OCI-LY1 (cell line): ENCODE measurements around the gene PAK5.

Source experiments
- H2AFZ ChIP-seq: fragments of 200-600 bp; sonication (generic), shearing (Covaris generic); 2 replicates; pipeline ENCODE4 v1.6.0; 2014; ENCODE audit warnings: antibody characterized with exemption, mild to moderate bottlenecking, low read length
- H3F3A ChIP-seq: fragments of 200-600 bp; sonication (generic), shearing (Covaris generic); 2 replicates; pipeline ENCODE4 v1.6.0; 2014; ENCODE audit warnings: mild to moderate bottlenecking, antibody characterized with exemption, low read length, moderate library complexity; ENCODE audit not compliant: insufficient read depth
- H3K27ac ChIP-seq: fragments of 200-600 bp; sonication (generic); 2 replicates; pipeline ENCODE4 v1.5.1; 2014; ENCODE audit warnings: low read length, mixed run types, mild to moderate bottlenecking, low read depth; ENCODE audit not compliant: poor library complexity, severe bottlenecking
- H3K27me3 ChIP-seq: fragments of 200-600 bp; sonication (generic); 2 replicates; pipeline ENCODE4 v1.6.0; 2014; ENCODE audit warnings: antibody characterized with exemption, mild to moderate bottlenecking, low read length, moderate library complexity; ENCODE audit not compliant: insufficient read depth
- H3K36me3 ChIP-seq: fragments of 200-600 bp; sonication (generic); 2 replicates; pipeline ENCODE4 v1.6.1; 2014; ENCODE audit warnings: mild to moderate bottlenecking, antibody characterized with exemption, low read length, moderate library complexity, mixed read lengths; ENCODE audit not compliant: insufficient read depth
- H3K4me1 ChIP-seq: fragments of 200-600 bp; sonication (generic); 2 replicates; pipeline ENCODE4 v1.5.1; 2014; ENCODE audit warnings: mild to moderate bottlenecking, low read length, moderate library complexity; ENCODE audit not compliant: insufficient read depth, severe bottlenecking
- H3K4me2 ChIP-seq: fragments of 200-600 bp; sonication (generic), shearing (Covaris generic); 2 replicates; pipeline ENCODE4 v1.6.1; 2014; ENCODE audit warnings: low read length
- H3K4me3 ChIP-seq: fragments of 200-600 bp; sonication (generic); 2 replicates; pipeline ENCODE4 v1.5.1; 2014; ENCODE audit warnings: low read length, low read depth, mild to moderate bottlenecking, mixed read lengths; ENCODE audit not compliant: poor library complexity, severe bottlenecking
- H3K79me2 ChIP-seq: fragments of 200-600 bp; shearing (Covaris generic); 2 replicates; pipeline ENCODE4 v1.6.1; 2016; ENCODE audit warnings: mixed run types, low read length, mixed read lengths; ENCODE audit not compliant: insufficient read depth
- H3K9ac ChIP-seq: fragments of 200-600 bp; sonication (generic), shearing (Covaris generic); 2 replicates; pipeline ENCODE4 v1.6.1; 2014; ENCODE audit warnings: mild to moderate bottlenecking, low read length, mixed read lengths
- H3K9me2 ChIP-seq: fragments of 200-600 bp; sonication (generic), shearing (Covaris generic); 2 replicates; pipeline ENCODE4 v1.6.1; 2014; ENCODE audit warnings: low read depth, mild to moderate bottlenecking, low read length, mixed read lengths
- H3K9me3 ChIP-seq: fragments of 200-600 bp; shearing (Covaris generic); 2 replicates; pipeline ENCODE4 v1.6.1; 2014; ENCODE audit warnings: low read length, mixed read lengths
- H4K20me1 ChIP-seq: fragments of 200-600 bp; sonication (generic), shearing (Covaris generic); 2 replicates; pipeline ENCODE4 v1.6.0; 2016; ENCODE audit warnings: mild to moderate bottlenecking, low read length; ENCODE audit not compliant: insufficient read depth
- CTCF ChIP-seq: fragments of 200-600 bp; sonication (generic), shearing (Covaris generic); IDR thresholded peaks from 2 replicates; pipeline ENCODE4 v1.5.1; 2017; ENCODE audit warnings: mild to moderate bottlenecking, antibody characterized with exemption, low read length, moderate library complexity, mixed read lengths
- EZH2 ChIP-seq: fragments of 200-600 bp; sonication (generic), shearing (Covaris generic); IDR thresholded peaks from 2 replicates; pipeline ENCODE4 v1.8.0; 2017; ENCODE audit warnings: borderline replicate concordance, mixed run types, mild to moderate bottlenecking, antibody characterized with exemption, low read length, moderate library complexity, mixed read lengths

PAK5 gene

GRCh38 chr20:9838378-9839295, at the start of gene PAK5:
Gene PAK5 (minus strand): TSS chr20:9839076. CDS start chr20:9644328, 194,748 bp downstream.
- Histone ChIP-seq H3K9me2 (no peaks in the 10 kb centered on the region), H3K4me3 (no peak within 1 kb of the TSS), H3F3A (no peaks in the 10 kb centered on the region), H3K27me3 (no peaks in the 10 kb centered on the region), H2AFZ (no peak within 1 kb of the TSS), H3K27ac (no peak within 1 kb of the TSS), H3K4me1 (no peaks in the 10 kb centered on the region), H3K9me3 (no peaks in the 10 kb centered on the region), H3K9ac (no peak within 1 kb of the TSS), H3K79me2 (no peaks in the 10 kb centered on the region), H4K20me1 (no peaks in the 10 kb centered on the region), H3K36me3 (no peaks in the 10 kb centered on the region), H3K4me2 (no peak within 1 kb of the TSS)
- TF ChIP-seq CTCF (no peak), EZH2 (no peak)

- no peaks in the 10 kb centered on the region for H3K27me3 ChIP-seq
- no peaks in the 10 kb centered on the region for H3F3A ChIP-seq
- no peaks in the 10 kb centered on the region for H3K9me3 ChIP-seq
- no peak overlapping the region for H3K4me3 ChIP-seq
- H3K36me3 ChIP-seq = no peaks in the 10 kb centered on the region
- no peaks in the 10 kb centered on the region for H4K20me1 ChIP-seq
- no peak overlapping the region for H3K4me2 ChIP-seq
- no peaks in the 10 kb centered on the region for H3K79me2 ChIP-seq
- no peak overlapping the region for H2AFZ ChIP-seq
- no peak overlapping the region for H3K9ac ChIP-seq
- no peak overlapping the region for H3K27ac ChIP-seq
- H3K9me2 ChIP-seq = no peaks in the 10 kb centered on the region
- no peaks in the 10 kb centered on the region for H3K4me1 ChIP-seq
- TF ChIP-seq CTCF (no peak), EZH2 (no peak)
These were observed 48.8 kb upstream of the PAK5 start for GRCh38 chr20:9887706-9888105.

GRCh38 chr20:9886227-9886626, 47.4 kb upstream of the PAK5 start:
- H3K4me3 ChIP-seq = no peak overlapping the region
- H3K36me3 ChIP-seq = no peaks in the 10 kb centered on the region
- H3K9me3 ChIP-seq = no peaks in the 10 kb centered on the region
- no peak overlapping the region for H3K27ac ChIP-seq
- no peaks in the 10 kb centered on the region for H3F3A ChIP-seq
- TF ChIP-seq EZH2 (no peak), CTCF (no peak)
- no peak overlapping the region for H3K9ac ChIP-seq
- no peak overlapping the region for H2AFZ ChIP-seq
- no peaks in the 10 kb centered on the region for H3K27me3 ChIP-seq
- H3K4me1 ChIP-seq = no peaks in the 10 kb centered on the region
- no peak overlapping the region for H3K4me2 ChIP-seq
- H3K9me2 ChIP-seq = no peaks in the 10 kb centered on the region
- H3K79me2 ChIP-seq = no peaks in the 10 kb centered on the region
- H4K20me1 ChIP-seq = no peaks in the 10 kb centered on the region
